Epidermal melanocyte (primary cell): ENCODE data around the gene MAGEL2.
"Not testable (repeated sequence)": the region's sequence is repeated elsewhere in the genome, so short reads cannot be mapped to it uniquely, and the experiment has no call there.

Experiments
- DNase-seq: peaks from one replicate; pipeline ENCODE4 v3.0.0; 2011; ENCODE audit warnings: low spot score; ENCODE audit not compliant: insufficient read length

The MAGEL2 gene

GRCh38 chr15:23606226-23606625 is 41.4 kb downstream of the MAGEL2 start:
- DNase-seq: no peak

DNA sequence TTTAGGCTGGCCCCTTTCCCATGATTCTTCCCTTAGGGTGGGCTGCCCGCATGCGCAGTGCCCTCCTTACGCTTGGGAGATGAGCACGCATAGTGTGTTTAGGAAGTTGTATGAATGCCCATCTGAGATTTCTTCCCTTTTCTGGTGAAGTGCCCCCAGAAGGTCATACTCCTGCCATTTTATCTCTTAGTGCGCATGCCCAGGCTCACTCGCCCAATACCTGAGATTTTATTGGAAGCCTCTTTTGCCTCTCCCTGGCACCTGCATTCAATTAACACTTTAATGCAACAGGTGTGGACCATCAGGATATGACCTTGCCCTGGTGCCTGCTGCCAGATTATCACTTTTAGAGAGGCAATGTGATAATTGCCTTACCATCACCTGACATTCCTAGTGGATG is 45.5 kb downstream of the MAGEL2 start:
- DNase-seq: no peak

DNA sequence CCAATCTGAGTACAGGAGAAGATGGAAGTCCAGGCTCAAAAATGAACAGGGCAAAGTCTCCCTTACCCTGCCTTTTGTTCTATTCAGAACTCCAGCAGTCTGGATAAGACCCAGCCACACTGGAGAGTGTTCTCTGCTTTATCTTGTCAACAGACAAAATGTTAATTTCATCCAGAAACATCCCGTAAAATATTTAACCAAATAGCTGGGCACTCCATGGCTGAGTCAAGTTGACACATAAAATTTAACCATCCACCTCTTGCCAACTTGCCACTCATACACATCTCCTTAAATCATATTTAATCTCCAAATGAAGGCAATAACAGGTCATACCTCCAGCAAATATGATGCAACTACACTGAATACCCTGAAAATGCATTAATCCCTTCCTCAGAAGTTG is 48.6 kb downstream of the MAGEL2 start:
- no peak for DNase-seq

DNA sequence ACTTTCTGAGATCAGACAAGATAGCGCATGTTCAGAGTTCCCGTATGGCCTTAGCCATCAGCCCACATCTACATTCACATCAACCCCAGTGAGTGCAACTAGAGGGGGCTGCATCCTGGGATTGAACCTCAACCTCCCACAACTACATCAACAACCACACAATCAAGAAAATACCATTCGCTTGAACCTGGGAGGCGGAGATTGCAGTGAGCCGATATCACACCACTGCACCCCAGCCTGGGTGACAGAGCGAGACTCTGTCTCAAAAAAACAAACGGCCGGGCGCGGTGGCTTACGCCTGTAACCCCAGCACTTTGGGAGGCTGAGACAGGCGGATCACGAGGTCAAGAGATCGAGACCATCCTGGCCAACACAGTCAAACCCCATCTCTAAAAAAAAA is 50.4 kb downstream of the MAGEL2 start:
- not testable (repeated sequence) for DNase-seq

GRCh38 chr15:23596736-23597135 is 50.9 kb downstream of the MAGEL2 start:
- no peak for DNase-seq

DNA sequence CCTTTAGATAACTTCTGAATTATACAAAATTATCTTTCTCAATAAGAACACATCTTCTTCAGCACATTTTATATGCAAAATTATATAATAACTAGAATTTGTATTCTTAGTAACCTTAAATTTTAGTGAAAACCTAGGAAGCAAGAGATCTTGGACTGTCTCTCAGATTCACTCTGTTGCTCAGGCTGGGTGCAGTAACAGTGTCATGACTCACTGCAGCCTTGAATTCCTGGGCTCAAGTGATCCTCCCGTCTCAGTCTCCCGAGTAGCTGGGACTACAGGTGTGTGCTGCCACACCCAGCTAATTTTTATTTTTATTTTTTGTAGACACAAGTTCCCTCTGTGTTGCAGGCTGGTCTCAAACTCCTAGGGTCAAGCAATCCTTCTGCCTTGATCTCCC is 52.3 kb downstream of the MAGEL2 start:
- no peak for DNase-seq

DNA sequence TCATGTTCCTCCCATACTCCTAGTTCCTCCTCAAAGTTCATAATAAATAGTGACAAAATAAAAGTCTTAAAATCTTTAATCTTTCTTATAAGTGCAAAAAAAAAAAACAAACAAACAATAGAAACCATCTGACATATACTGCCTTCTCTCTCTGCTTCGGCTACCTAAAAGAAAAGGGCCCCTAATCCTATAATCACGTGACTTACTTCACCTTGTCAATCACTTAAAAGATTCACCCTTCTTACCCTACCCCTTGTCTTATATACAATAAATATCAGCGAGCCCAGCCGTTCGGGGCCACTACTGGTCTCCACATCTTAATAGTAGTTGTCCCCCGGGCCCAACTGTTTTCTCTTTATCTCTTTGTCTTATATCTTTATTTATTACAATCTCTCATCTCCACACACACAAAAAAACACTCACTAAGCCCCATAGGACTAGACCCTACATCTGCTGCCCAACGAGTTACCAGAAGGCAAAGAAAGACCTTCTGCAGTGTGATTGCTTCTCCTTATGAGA is 53.4 kb downstream of the MAGEL2 start:
- DNase-seq: no peak
